Stimulated activated CD8-positive, alpha-beta memory T cell treated with anti-CD3 and anti-CD28 coated beads, Interleukin-4, amount 100 ng/mL, for 1 hour (primary cell): ENCODE results near the gene ST8SIA3.
"Not testable (repeated sequence)": the region's sequence is repeated elsewhere in the genome, so short reads cannot be mapped to it uniquely, and the experiment has no call there.

ENCODE experiments used
- DNase-seq, 2 donors: peaks; one replicate each; pipeline ENCODE4 v3.0.0-alpha.2; 2020; ENCODE audit warnings: low read depth in 2 of 2, low spot score in 1 of 2

The ST8SIA3 gene

GRCh38 chr18:57364460-57364859 is 12.1 kb downstream of the ST8SIA3 start:
- no peak for DNase-seq

- no peak for DNase-seq
Measured at GRCh38 chr18:57366528-57367081, 14.2 kb downstream of the ST8SIA3 start.

- DNase-seq = no peak
Measured at GRCh38 chr18:57372444-57372843, 20.1 kb downstream of the ST8SIA3 start.

GRCh38 chr18:57373017-57373416 is 20.7 kb downstream of the ST8SIA3 start:
- DNase-seq = no peak

GRCh38 chr18:57376503-57376902 is 24.1 kb downstream of the ST8SIA3 start:
- no peak for DNase-seq

- no peak for DNase-seq
Measured at GRCh38 chr18:57389271-57389670, 36.9 kb downstream of the ST8SIA3 start.

GRCh38 chr18:57390044-57390443 is 37.7 kb downstream of the ST8SIA3 start:
- no peak for DNase-seq

GRCh38 chr18:57394749-57395148 is 42.4 kb downstream of the ST8SIA3 start:
- DNase-seq = not testable (repeated sequence)

GRCh38 chr18:57396831-57397230 is 44.5 kb downstream of the ST8SIA3 start:
- DNase-seq = not testable (repeated sequence)

- no peak for DNase-seq
Measured at GRCh38 chr18:57397440-57398132, 45.2 kb downstream of the ST8SIA3 start.

- no peak for DNase-seq
Measured at GRCh38 chr18:57404345-57404744, 52.0 kb downstream of the ST8SIA3 start.

- no peak for DNase-seq
Measured at GRCh38 chr18:57409650-57410049, 57.3 kb downstream of the ST8SIA3 start.

- DNase-seq = no peak
Measured at GRCh38 chr18:57410749-57411148, 58.4 kb downstream of the ST8SIA3 start.

GRCh38 chr18:57416542-57416941 is 64.2 kb downstream of the ST8SIA3 start:
- DNase-seq = no peak
